ENCODE results near the gene SORCS2. TPM values are rescaled to one million over a fixed set of nuclear protein-coding genes. Genes with fewer than 3 reads are reported as not detected.

The SORCS2 gene
- total and polyA plus RNA-seq, 2 of the 13 experiments (the other 11 are each of a cell fraction or from before 2014, with no cell fraction given): 0.82 to 1.0 TPM

- DNase-seq (ENCODE audit: low spot score) (no peak), FAIRE-seq (no peak), ATAC-seq (no peak)
- POLR2A ChIA-PET: no interaction called here
- Histone ChIP-seq H3K79me2 (ENCODE audit: insufficient read depth, low read length) (no peaks in the 10 kb centered on the region), H3K9ac (ENCODE audit: insufficient read depth, low read depth, low read length) (no peak overlapping the region), H3K36me3 (replicated peaks in 1 of 2; ENCODE audit: control insufficient read depth in 1 of 2, insufficient read depth in 2 of 2, low read length in 2 of 2) (no peaks in the 10 kb centered on the region), H3K9me3 (ENCODE audit: low read length) (no peaks in the 10 kb centered on the region), H3K27ac (ENCODE audit: extremely low read length, insufficient read depth, low read length) (no peak overlapping the region), H3K4me1 (ENCODE audit: insufficient read depth, low read length) (no peaks in the 10 kb centered on the region), H2AFZ (ENCODE audit: low read length) (no peak overlapping the region), H4K20me1 (ENCODE audit: insufficient read depth, low read length) (no peaks in the 10 kb centered on the region), H3K27me3 (ENCODE audit: control insufficient read depth in 1 of 2, insufficient read depth in 2 of 2, low read length in 2 of 2) (peaks cover 1 to 18% of the 10 kb centered on the region in 2 experiments; a peak in 4 of 5 replicates), H3K4me2 (ENCODE audit: low read depth, low read length) (no peak overlapping the region), H3K4me3 (replicated peaks in 1 of 3; ENCODE audit: insufficient read depth in 1 of 3, low read depth in 2 of 3, low read length in 3 of 3) (no peak overlapping the region)
- CTCF ChIA-PET (ENCODE audit: low intra/inter-chr PET ratio, low total read pairs): no interaction called here
- WGBS (ENCODE audit: low lambda C conversion rate): 21% methylated on average over 3 of the region's 3 CpGs
- no TSS peak for BruUV-seq (replicated peaks)
- intact Hi-C loops (cut with micrococcal nuclease; ENCODE audit: unreplicated experiment) (no loop called here), in situ Hi-C loops (cut with HindIII; ENCODE audit: extremely low pct_ligation_motif_present, low pct_unique_long_range_greater_than_20kb) (no loop called here)
- TF ChIP-seq ZNF281 (CRISPR knock-in tag; IDR thresholded peaks at IDR 0.05; ENCODE audit: borderline replicate concordance): no peak
- no peak for TF ChIP-seq NFE2L2 (IDR thresholded peaks at IDR 0.05; ENCODE audit: low read length)
- no peak for TF ChIP-seq NFAT5 (CRISPR knock-in tag; IDR thresholded peaks at IDR 0.05)
- TF ChIP-seq CCDC6 (CRISPR knock-in tag; IDR thresholded peaks at IDR 0.05): no peak
- TF ChIP-seq ADNP (CRISPR knock-in tag; IDR thresholded peaks at IDR 0.05): no peak
- TF ChIP-seq IKZF5 (CRISPR knock-in tag; IDR thresholded peaks at IDR 0.05): no peak
- TF ChIP-seq HCFC1 (IDR thresholded peaks at IDR 0.05; ENCODE audit: low read depth, low read length): no peak
- TF ChIP-seq ZBTB4 (CRISPR knock-in tag; IDR thresholded peaks at IDR 0.05; ENCODE audit: borderline replicate concordance): no peak
- no peak for TF ChIP-seq ZBTB7A (CRISPR knock-in tag; IDR thresholded peaks at IDR 0.05)
- TF ChIP-seq ZFP82 (CRISPR knock-in tag; IDR thresholded peaks at IDR 0.05; ENCODE audit: borderline replicate concordance): no peak
- TF ChIP-seq ZNF550 (CRISPR knock-in tag; IDR thresholded peaks at IDR 0.05; ENCODE audit: borderline replicate concordance): no peak
- no peak for TF ChIP-seq TEAD3 (CRISPR knock-in tag; optimal IDR thresholded peaks at IDR 0.05; ENCODE audit: borderline replicate concordance)
- no peak for TF ChIP-seq TCF7L2 (IDR thresholded peaks at IDR 0.05; ENCODE audit: low read depth, low read length)
Observed at GRCh38 chr4:7355795-7356194, 163.5 kb downstream of the SORCS2 start.
